Cardiac fibroblast (primary cell): ENCODE results near the gene AGBL4.

Experiments used
- DNase-seq, 2 donors: peaks; one replicate each; pipeline versions ENCODE4 v3.0.0 to v3.0.0-alpha.2; 2010; ENCODE audit warnings: low read depth in 2 of 2
- H3K4me3 ChIP-seq, 2 donors: replicated peaks in 1 of 2; 1 replicate in 1 of 2; 2 replicates in 1 of 2; pipeline ENCODE4 v1.5.1; 2011; ENCODE audit warnings: low read depth in 2 of 2, low read length in 2 of 2, mild to moderate bottlenecking in 2 of 2, moderate library complexity in 1 of 2
- TF ChIP-seq, protein P1 (sequence below): IDR thresholded peaks from one replicate; pipeline ENCODE4 v1.5.1; 2011; ENCODE audit warnings: low read depth, mild to moderate bottlenecking, low read length, inconsistent platforms

Gene AGBL4

DNA sequence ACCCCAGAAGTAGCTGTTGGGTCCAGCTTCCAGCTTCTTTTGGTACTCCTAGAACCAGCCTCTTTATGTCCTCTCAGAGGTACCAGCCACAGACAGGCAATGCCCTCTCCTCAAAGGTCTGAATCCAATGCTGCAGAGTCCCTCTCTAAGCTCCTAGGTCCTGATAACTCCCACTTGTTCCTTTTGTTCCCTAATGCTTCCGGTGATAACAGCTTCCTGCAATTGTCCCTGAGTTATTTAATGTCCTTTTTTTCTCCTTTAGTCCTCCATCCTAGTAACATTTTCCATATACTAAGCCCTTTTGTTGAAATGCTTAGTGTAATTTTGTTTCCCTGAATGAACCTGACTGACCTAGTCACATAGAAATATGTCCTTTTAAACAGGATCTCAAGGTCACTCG lies 1045.3 kb downstream of the AGBL4 start:
- H3K4me3 ChIP-seq: no peak overlapping the region
- DNase-seq: no peak
- TF ChIP-seq, protein P1, sequence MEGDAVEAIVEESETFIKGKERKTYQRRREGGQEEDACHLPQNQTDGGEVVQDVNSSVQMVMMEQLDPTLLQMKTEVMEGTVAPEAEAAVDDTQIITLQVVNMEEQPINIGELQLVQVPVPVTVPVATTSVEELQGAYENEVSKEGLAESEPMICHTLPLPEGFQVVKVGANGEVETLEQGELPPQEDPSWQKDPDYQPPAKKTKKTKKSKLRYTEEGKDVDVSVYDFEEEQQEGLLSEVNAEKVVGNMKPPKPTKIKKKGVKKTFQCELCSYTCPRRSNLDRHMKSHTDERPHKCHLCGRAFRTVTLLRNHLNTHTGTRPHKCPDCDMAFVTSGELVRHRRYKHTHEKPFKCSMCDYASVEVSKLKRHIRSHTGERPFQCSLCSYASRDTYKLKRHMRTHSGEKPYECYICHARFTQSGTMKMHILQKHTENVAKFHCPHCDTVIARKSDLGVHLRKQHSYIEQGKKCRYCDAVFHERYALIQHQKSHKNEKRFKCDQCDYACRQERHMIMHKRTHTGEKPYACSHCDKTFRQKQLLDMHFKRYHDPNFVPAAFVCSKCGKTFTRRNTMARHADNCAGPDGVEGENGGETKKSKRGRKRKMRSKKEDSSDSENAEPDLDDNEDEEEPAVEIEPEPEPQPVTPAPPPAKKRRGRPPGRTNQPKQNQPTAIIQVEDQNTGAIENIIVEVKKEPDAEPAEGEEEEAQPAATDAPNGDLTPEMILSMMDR: no peak

DNA sequence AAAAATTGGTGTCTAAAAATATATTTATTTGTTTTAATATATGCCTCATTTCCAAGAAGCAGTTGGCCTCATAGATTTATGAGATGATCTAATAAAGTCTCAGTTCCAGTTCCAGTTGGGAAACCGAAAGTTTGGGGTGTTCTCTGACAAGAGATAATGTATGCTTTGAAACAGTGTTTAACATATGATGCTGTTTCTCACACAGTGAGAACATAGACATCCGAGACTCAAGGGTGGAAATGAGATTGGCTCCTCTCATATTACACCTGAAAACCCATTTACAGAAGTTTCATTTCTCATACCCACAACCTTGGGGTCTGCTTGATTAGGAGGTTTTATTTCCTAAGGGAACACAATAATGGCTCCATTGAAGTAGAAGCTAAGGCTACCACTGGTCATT lies 1046.5 kb downstream of the AGBL4 start:
- TF ChIP-seq, protein P1: no peak
- DNase-seq: no peak
- H3K4me3 ChIP-seq: no peak overlapping the region

DNA sequence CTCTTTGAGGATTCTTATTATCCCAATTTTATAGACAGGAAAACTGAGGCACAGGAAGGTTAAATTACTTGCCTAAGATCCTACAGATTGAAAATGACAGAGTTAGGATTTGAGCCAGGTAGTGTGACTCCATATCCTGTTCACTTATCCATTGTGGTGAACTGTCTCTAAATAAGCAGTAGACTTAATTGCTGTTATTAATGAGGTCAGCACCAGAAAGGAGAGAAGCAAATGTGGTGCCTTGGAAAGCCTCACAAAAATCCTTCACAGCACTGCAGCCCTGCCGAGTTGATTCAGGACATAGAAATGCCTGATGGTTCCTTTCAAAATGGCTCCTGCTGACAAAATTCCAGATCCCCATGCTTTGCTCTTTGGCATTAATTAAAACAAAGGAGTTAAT lies 1053.8 kb downstream of the AGBL4 start:
- no peak for DNase-seq
- TF ChIP-seq, protein P1: no peak
- H3K4me3 ChIP-seq: no peak overlapping the region

DNA sequence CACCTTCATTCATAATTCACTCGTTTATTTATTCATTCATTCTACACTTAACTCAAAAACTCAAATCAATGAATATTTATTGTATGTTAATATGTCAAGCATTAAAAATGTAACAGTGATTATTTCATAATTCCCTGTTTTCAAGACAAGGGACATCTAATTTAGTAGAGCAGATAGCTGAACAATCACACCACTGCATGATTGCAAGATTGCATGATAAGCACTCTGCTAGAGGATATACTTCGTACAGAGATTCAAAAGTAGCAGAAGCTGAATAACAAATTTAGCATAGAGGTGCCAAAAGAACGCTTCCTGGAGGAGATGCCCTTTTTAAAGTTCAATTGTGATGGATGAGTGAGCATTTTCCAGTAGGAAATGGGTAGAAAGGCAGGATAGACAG lies 1056.4 kb downstream of the AGBL4 start:
- no peak for DNase-seq
- TF ChIP-seq, protein P1: no peak
- H3K4me3 ChIP-seq: no peak overlapping the region

DNA sequence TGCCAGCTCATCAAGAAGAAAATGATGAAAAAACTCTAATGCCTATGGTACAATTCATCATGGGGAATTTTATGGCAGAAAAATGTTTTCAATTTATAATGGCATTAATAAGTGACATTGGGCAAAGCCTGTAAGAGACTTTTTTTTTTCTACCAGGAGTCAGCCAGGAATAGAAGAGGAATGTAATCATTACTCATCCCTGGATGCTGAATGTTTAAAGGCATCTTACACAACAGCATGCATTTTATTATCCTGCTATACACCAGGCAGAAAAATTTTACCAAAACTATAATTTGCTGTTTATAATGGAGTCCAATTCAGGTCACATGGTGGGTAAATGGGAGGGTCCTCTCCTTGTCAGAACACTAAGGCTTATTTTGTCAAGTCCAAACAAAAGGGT lies 1057.2 kb downstream of the AGBL4 start:
- DNase-seq: no peak
- TF ChIP-seq, protein P1: no peak
- no peak overlapping the region for H3K4me3 ChIP-seq

DNA sequence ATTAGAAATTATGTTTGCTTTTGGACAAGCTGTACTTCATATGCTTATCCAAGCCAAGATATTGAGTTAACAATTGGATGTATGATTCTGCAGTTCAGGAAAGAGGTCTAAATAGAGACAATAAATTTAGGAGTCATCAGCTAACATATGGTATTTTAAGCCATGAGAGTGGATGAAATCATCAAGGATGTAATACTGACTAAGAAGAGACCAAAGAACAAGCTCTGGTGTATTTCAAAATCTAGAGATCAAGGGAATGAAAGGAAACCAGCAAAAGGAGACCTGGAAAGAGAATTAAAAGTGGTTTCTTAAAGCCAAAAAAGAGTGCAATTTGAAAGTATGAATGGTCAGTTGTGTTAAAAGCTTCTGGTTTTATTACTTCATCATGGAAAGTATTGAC lies 1063.4 kb downstream of the AGBL4 start:
- TF ChIP-seq, protein P1: no peak
- no peak overlapping the region for H3K4me3 ChIP-seq
- no peak for DNase-seq

DNA sequence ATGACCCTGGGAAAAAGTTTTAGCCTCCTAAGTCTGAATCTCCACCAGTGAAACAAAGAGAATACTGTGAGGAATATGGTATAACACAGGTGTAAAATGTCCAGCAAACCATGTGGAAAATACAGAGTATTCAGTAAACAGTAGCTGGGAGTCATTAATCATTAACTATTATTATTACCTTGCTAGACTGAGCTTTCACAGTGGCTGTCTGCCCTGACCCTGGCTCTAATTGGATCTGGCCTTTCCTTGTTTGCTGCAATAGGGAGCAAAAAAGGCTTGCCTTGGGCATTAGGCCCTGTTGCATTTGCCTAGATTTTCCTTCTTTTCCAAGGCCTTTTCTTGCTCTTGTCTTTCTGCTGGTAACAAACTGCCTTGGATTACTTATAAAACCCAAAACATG lies 1068.0 kb downstream of the AGBL4 start:
- no peak overlapping the region for H3K4me3 ChIP-seq
- no peak for DNase-seq
- TF ChIP-seq, protein P1: no peak
